GM12878 (cell line): Measurements from ENCODE around the gene RIPPLY3. TPM values are rescaled to one million over a fixed set of nuclear protein-coding genes. Genes with fewer than 3 reads are reported as not detected.

Source experiments
- CREB1 ChIP-seq: IDR thresholded peaks from 2 replicates; pipeline ENCODE4 v1.6.1; 2012; ENCODE audit warnings: low read depth, mild to moderate bottlenecking, inconsistent platforms
- EP300 ChIP-seq, 2 experiments: fragments of 150-350 bp in 1 of 2; IDR thresholded peaks; 2 replicates each; pipeline ENCODE4 v1.6.1; 2011 to 2012; ENCODE audit warnings: low read depth in 2 of 2, low read length in 2 of 2, borderline replicate concordance in 1 of 2, improper control_type of control experiment in 1 of 2, inconsistent platforms in 1 of 2; ENCODE audit not compliant: control insufficient read depth in 1 of 2
- GATAD2B ChIP-seq: fragments of 450-650 bp; conservative IDR thresholded peaks from 2 replicates; pipeline ENCODE4 v1.6.1; 2017; ENCODE audit warnings: low read depth, mild to moderate bottlenecking, moderate library complexity
- MEF2A ChIP-seq: IDR thresholded peaks from 2 replicates; pipeline ENCODE4 v1.6.1; 2011; ENCODE audit warnings: low read depth, mild to moderate bottlenecking, low read length, moderate library complexity; ENCODE audit not compliant: insufficient read depth
- MTA3 ChIP-seq: IDR thresholded peaks from 2 replicates; pipeline ENCODE4 v1.6.1; 2012; ENCODE audit warnings: low read length, inconsistent platforms, borderline replicate concordance
- MXI1 ChIP-seq: fragments of 150-350 bp; IDR thresholded peaks from 2 replicates; pipeline ENCODE4 v1.6.1; 2011; ENCODE audit warnings: low read depth, mild to moderate bottlenecking, inconsistent platforms, low read length, improper control_type of control experiment
- NFYA ChIP-seq: IDR thresholded peaks from 2 replicates; pipeline ENCODE4 v1.6.1; 2011; ENCODE audit warnings: low read depth, mild to moderate bottlenecking, low read length, improper control_type of control experiment, borderline replicate concordance
- NFYB ChIP-seq: IDR thresholded peaks from 2 replicates; pipeline ENCODE4 v1.6.1; 2011; ENCODE audit warnings: low read depth, mild to moderate bottlenecking, low read length, improper control_type of control experiment, moderate library complexity; ENCODE audit not compliant: insufficient read depth
- NR2C1 ChIP-seq: fragments of 450-650 bp; IDR thresholded peaks from 2 replicates; pipeline ENCODE4 v1.6.1; 2017; ENCODE audit warnings: antibody characterized with exemption, mild to moderate bottlenecking, moderate library complexity
- PAX5 ChIP-seq: IDR thresholded peaks from 2 replicates; pipeline ENCODE4 v1.6.1; 2011; ENCODE audit warnings: low read depth, low read length, borderline replicate concordance
- PML ChIP-seq: IDR thresholded peaks from 2 replicates; pipeline ENCODE4 v1.6.1; 2012; ENCODE audit warnings: low read length, inconsistent platforms
- POLR2AphosphoS2 ChIP-seq: IDR thresholded peaks from 2 replicates; pipeline ENCODE4 v1.6.1; 2011; ENCODE audit warnings: low read depth, mild to moderate bottlenecking, low read length, improper control_type of control experiment, moderate library complexity
- RAD21 ChIP-seq: IDR thresholded peaks from 2 replicates; pipeline ENCODE4 v1.6.1; 2011; ENCODE audit warnings: mild to moderate bottlenecking, low read depth, low read length, moderate library complexity; ENCODE audit not compliant: insufficient read depth
- RB1 ChIP-seq: fragments of 450-650 bp; formaldehyde crosslinking; IDR thresholded peaks from 2 replicates; pipeline ENCODE4 v1.6.1; 2017; ENCODE audit warnings: mild to moderate bottlenecking, borderline replicate concordance
- SMARCA5 ChIP-seq: fragments of 450-650 bp; IDR thresholded peaks from 2 replicates; pipeline ENCODE4 v1.6.1; 2017; ENCODE audit warnings: mild to moderate bottlenecking
- SP1 ChIP-seq: IDR thresholded peaks from one replicate; pipeline ENCODE4 v1.6.1; 2011; ENCODE audit warnings: low read depth, low read length
- TBL1XR1 ChIP-seq: IDR thresholded peaks from 2 replicates; pipeline ENCODE4 v1.6.1; 2012; ENCODE audit warnings: low read depth, low read length, improper control_type of control experiment
- YY1 ChIP-seq: IDR thresholded peaks from 2 replicates; pipeline ENCODE4 v1.6.1; 2011; ENCODE audit warnings: low read depth, mild to moderate bottlenecking, low read length
- ZNF592 ChIP-seq: fragments of 450-650 bp; IDR thresholded peaks from 2 replicates; pipeline ENCODE4 v1.6.1; 2017; ENCODE audit warnings: mild to moderate bottlenecking, moderate library complexity
- polyA plus RNA-seq, 11 experiments: library from polyadenylated mRNA; depleted of rRNA in 4 of 11; unstranded in 6 of 11; stranded (reverse) in 5 of 11; fragments of >200 nt; fragmentation: Nextera tagmentation in 4 of 11; fragmentation: Illumina TruSeq in 1 of 11; extraction: Ambion mirVana in 4 of 11; extraction: Trizol in 1 of 11; gene quantifications; 1 replicate in 1 of 11; 2 replicates in 10 of 11; pipeline versions ENCODE4 v1.2.1 to v1.2.3, GENCODE V29; 2011 to 2016; ENCODE audit warnings: inconsistent platforms in 2 of 11, missing spikeins in 2 of 11, low read depth in 1 of 11
- total RNA-seq, 4 experiments: library from RNA; depleted of rRNA in 3 of 4; stranded (reverse); fragments of >200 nt in 3 of 4; fragmentation: Illumina TruSeq in 1 of 4; extraction: Trizol in 1 of 4; gene quantifications; 2 replicates each; pipeline versions ENCODE4 v1.2.1 to v1.2.3, GENCODE V29; 2013 to 2021
- TF ChIP-seq, protein P1 (sequence below): fragments of 450-650 bp; IDR thresholded peaks from 2 replicates; pipeline ENCODE4 v1.6.1; 2018; ENCODE audit warnings: borderline replicate concordance, mild to moderate bottlenecking; ENCODE audit not compliant: partially characterized antibody
- TF ChIP-seq, protein P2 (sequence below): IDR thresholded peaks from 2 replicates; pipeline ENCODE4 v1.6.1; 2012; ENCODE audit warnings: low read depth, low read length, improper control_type of control experiment

Gene RIPPLY3
- total and polyA plus RNA-seq, 10 of the 15 experiments (the other 5 are each of a cell fraction or from before 2014, with no cell fraction given) = not detected

DNA sequence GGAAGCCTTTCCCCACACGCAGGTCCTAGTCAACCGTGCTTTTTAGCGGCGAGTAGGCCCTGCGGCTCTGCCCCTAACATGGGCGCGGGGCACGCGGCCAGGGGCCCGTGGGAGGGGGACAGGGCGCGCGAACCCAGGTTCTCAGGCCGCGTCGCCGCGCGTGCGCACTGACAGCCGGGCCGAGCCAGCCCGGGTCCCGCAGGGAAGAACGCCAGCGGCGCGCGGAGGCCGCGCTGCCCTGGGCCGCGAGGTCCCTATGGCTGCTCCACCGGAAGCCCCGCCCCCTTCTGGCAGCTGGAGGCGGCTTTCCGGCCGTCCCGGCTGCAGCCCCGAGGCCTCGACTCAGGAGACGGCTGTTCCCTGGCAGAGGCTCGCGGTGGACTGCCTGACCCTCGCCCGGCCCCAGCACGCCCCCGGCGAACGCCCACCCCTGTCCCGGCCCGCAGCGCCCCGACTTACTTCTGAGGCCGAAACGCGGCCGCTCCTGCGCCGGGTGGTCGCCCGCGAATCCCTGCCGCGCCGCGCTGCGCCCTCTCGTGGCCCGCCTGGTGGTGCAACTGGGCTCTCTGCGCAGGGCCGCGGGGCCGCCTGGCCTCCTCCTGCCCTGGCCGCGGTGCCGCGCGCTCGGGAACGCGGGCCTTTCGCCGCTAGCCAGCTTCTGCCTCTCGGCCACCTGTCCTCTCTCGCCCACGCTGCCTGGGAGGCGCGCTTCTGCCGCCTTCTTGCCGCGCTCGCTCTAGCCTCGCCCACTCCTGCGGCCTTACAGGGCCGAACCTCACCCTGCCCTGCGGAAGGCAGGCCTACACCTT is 16.6 kb upstream of the RIPPLY3 start (continued):
- TF ChIP-seq RB1 = peak; percentile 24; the same call in 1 of the 2 replicates
- TF ChIP-seq EP300 (IDR thresholded peaks at IDR 0.05; ENCODE audit: borderline replicate concordance in 1 of 2, control insufficient read depth in 1 of 2, low read depth in 2 of 2, low read length in 2 of 2) = no peak
- 0 out of 2 replicates have a peak, but pooled peaks have one; percentile 50 for TF ChIP-seq NFYB
- TF ChIP-seq MTA3 = no peak
- TF ChIP-seq NR2C1 = no peak
- TF ChIP-seq CREB1 = 0 out of 2 replicates have a peak, but pooled peaks have one; percentile 14
- no peak for TF ChIP-seq MXI1
- no peak for TF ChIP-seq TBL1XR1
- TF ChIP-seq, protein P1, sequence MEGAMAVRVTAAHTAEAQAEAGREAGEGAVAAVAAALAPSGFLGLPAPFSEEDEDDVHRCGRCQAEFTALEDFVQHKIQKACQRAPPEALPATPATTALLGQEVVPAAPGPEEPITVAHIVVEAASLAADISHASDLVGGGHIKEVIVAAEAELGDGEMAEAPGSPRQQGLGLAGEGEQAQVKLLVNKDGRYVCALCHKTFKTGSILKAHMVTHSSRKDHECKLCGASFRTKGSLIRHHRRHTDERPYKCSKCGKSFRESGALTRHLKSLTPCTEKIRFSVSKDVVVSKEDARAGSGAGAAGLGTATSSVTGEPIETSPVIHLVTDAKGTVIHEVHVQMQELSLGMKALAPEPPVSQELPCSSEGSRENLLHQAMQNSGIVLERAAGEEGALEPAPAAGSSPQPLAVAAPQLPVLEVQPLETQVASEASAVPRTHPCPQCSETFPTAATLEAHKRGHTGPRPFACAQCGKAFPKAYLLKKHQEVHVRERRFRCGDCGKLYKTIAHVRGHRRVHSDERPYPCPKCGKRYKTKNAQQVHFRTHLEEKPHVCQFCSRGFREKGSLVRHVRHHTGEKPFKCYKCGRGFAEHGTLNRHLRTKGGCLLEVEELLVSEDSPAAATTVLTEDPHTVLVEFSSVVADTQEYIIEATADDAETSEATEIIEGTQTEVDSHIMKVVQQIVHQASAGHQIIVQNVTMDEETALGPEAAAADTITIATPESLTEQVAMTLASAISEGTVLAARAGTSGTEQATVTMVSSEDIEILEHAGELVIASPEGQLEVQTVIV = no peak
- peak; percentile 43 for TF ChIP-seq RAD21
- TF ChIP-seq NFYA = no peak
- TF ChIP-seq MEF2A = no peak
- TF ChIP-seq SMARCA5 = peak; percentile 49; the same call in 1 of the 2 replicates
- peak; percentile 53; the same call in 1 of the 2 replicates for TF ChIP-seq ZNF592
- no peak for TF ChIP-seq PML
- peak; percentile 93 for TF ChIP-seq GATAD2B
- TF ChIP-seq YY1 = peak; percentile 64; the same call in 1 of the 2 replicates
- TF ChIP-seq PAX5 = no peak
- TF ChIP-seq SP1 = no peak
- TF ChIP-seq, protein P2, sequence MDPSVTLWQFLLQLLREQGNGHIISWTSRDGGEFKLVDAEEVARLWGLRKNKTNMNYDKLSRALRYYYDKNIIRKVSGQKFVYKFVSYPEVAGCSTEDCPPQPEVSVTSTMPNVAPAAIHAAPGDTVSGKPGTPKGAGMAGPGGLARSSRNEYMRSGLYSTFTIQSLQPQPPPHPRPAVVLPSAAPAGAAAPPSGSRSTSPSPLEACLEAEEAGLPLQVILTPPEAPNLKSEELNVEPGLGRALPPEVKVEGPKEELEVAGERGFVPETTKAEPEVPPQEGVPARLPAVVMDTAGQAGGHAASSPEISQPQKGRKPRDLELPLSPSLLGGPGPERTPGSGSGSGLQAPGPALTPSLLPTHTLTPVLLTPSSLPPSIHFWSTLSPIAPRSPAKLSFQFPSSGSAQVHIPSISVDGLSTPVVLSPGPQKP = 0 out of 2 replicates have a peak, but pooled peaks have one; percentile 45
- TF ChIP-seq POLR2AphosphoS2 = no peak
